ENCODE data around the gene SENP1. TPM values are rescaled to one million over a fixed set of nuclear protein-coding genes. Genes with fewer than 3 reads are reported as not detected.

SENP1 gene
- total RNA-seq, 1 experiment from 2014 or later: 28.8 TPM

DNA sequence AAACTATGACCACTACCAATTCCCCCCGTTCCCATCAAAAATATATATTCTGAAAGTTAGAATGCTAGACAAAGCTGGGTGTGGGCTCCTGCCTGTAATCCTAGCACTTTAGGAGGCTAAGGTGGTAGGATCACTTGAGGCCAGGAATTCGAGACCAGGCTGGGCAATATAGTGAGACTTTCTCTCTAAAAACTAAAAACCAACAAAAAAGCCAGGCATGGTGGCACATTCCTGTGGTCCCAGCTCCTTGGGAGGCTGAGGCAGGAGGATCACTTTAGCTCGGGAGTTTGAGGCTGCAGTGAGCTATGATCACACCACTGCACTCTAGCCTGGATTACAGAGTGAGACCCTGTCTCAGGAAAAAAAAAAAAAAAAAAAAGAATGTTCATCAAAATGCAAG lies 52.8 kb downstream of the SENP1 start:
- Histone ChIP-seq H3K79me1 (ENCODE audit: insufficient read depth, low read depth, low read length, poor library complexity, severe bottlenecking) (no peaks in the 10 kb centered on the region), H2BK5ac (ENCODE audit: insufficient read length, low read length) (no peak overlapping the region), H2BK15ac (ENCODE audit: low read depth, low read length) (no peak overlapping the region), H3K4me2 (ENCODE audit: insufficient read depth, insufficient read length, low read length) (no peak overlapping the region), H4K20me1 (ENCODE audit: control insufficient read depth, insufficient read depth, insufficient read length) (no peaks in the 10 kb centered on the region), H3K79me2 (ENCODE audit: insufficient read depth, low read length) (no peaks in the 10 kb centered on the region), H2AK5ac (ENCODE audit: insufficient read length, low read length) (no peak overlapping the region), H3K23ac (ENCODE audit: insufficient read length, low read depth, low read length) (no peak overlapping the region), H2AFZ (ENCODE audit: low read length) (no peak overlapping the region), H3K4me1 (ENCODE audit: insufficient read depth, low read length) (no peaks in the 10 kb centered on the region), H3K56ac (ENCODE audit: insufficient read length, low read depth, low read length) (no peak overlapping the region), H2BK120ac (ENCODE audit: low read depth, low read length, poor library complexity, severe bottlenecking) (no peak overlapping the region), H3T11ph (ENCODE audit: low read length) (no peak overlapping the region), H4K8ac (replicated peaks; ENCODE audit: insufficient read length, low read depth, low read length) (no peak overlapping the region), H3K23me2 (ENCODE audit: insufficient read length, low read depth, low read length, poor library complexity, severe bottlenecking) (no peaks in the 10 kb centered on the region), H4K91ac (ENCODE audit: insufficient read length, low read depth, low read length) (no peak overlapping the region), H3K4ac (ENCODE audit: low read depth, low read length) (no peak overlapping the region), H2BK20ac (ENCODE audit: low read depth, low read length, poor library complexity, severe bottlenecking) (no peak overlapping the region), H2BK12ac (ENCODE audit: insufficient read length, low read depth, low read length) (no peak overlapping the region), H3K9me3 (ENCODE audit: control insufficient read depth, low read depth, low read length) (no peaks in the 10 kb centered on the region), H3K9ac (ENCODE audit: extremely low read depth, insufficient read length, low read length) (no peak overlapping the region), H3K27ac (ENCODE audit: insufficient read length, low read depth, low read length) (no peak overlapping the region), H3K18ac (ENCODE audit: insufficient read length, low read depth, low read length) (no peak overlapping the region), H4K5ac (ENCODE audit: insufficient read length, low read depth, low read length) (no peak overlapping the region), H3K27me3 (ENCODE audit: insufficient read depth, low read length) (no peaks in the 10 kb centered on the region), H3K14ac (ENCODE audit: insufficient read depth, low read length) (no peak overlapping the region)
- WGBS (ENCODE audit: extremely low coverage, insufficient read length, low lambda C conversion rate): no CpG with 5 or more reads among the region's 3 CpGs
- Mint-ChIP-seq H3K27me3 (ENCODE audit: low read depth) (no peaks in the 10 kb centered on the region), H3K4me3 (no peak overlapping the region), H3K4me1 (no peaks in the 10 kb centered on the region), H3K9me3 (no peaks in the 10 kb centered on the region), H3K27ac (no peak overlapping the region), H3K36me3 (ENCODE audit: insufficient read depth in 1 of 3, low read depth in 3 of 3) (peaks cover 0 to 18% (median 7%) of the 10 kb centered on the region in 3 experiments; a peak in 4 of 7 replicates)
- no peak for DNase-seq
- TF ChIP-seq, protein P1, sequence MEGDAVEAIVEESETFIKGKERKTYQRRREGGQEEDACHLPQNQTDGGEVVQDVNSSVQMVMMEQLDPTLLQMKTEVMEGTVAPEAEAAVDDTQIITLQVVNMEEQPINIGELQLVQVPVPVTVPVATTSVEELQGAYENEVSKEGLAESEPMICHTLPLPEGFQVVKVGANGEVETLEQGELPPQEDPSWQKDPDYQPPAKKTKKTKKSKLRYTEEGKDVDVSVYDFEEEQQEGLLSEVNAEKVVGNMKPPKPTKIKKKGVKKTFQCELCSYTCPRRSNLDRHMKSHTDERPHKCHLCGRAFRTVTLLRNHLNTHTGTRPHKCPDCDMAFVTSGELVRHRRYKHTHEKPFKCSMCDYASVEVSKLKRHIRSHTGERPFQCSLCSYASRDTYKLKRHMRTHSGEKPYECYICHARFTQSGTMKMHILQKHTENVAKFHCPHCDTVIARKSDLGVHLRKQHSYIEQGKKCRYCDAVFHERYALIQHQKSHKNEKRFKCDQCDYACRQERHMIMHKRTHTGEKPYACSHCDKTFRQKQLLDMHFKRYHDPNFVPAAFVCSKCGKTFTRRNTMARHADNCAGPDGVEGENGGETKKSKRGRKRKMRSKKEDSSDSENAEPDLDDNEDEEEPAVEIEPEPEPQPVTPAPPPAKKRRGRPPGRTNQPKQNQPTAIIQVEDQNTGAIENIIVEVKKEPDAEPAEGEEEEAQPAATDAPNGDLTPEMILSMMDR (conservative IDR thresholded peaks at IDR 0.05): no peak
